A549 (cell line): ENCODE results near the gene FLII.
"Not testable (repeated sequence)": the region's sequence is repeated elsewhere in the genome, so short reads cannot be mapped to it uniquely, and the experiment has no call there.

Experiments
- EP300 ChIP-seq, 2 experiments: fragments of >200 bp; sonication (Bioruptor Twin); formaldehyde crosslinking; IDR thresholded peaks; 2 replicates in 1 of 2; 3 replicates in 1 of 2; pipeline ENCODE4 v1.6.1; 2016 to 2017
- FOSL2 ChIP-seq, 2 experiments: fragments of 450-650 bp in 1 of 2; fragments of >200 bp in 1 of 2; sonication (Bioruptor Twin) in 1 of 2; formaldehyde crosslinking; IDR thresholded peaks; 2 replicates each; pipeline versions ENCODE4 v1.5.0 to v1.6.1; 2016 to 2020; ENCODE audit warnings: mild to moderate bottlenecking in 1 of 2, moderate library complexity in 1 of 2
- HDAC2 ChIP-seq: fragments of 200-600 bp; sonication (generic); IDR thresholded peaks from 2 replicates; pipeline ENCODE4 v1.6.1; 2016
- HOXA7 ChIP-seq: fragments of 250-450 bp; sonication (Bioruptor Pico); IDR thresholded peaks from 2 replicates; pipeline ENCODE4 v1.5.0; 2020; ENCODE audit warnings: mild to moderate bottlenecking, moderate library complexity
- POLR2A ChIP-seq: IDR thresholded peaks from 2 replicates; pipeline ENCODE4 v1.6.1; 2012; ENCODE audit warnings: mild to moderate bottlenecking, low read length
- POLR2AphosphoS2 ChIP-seq: conservative IDR thresholded peaks from 2 replicates; pipeline ENCODE4 v1.6.1; 2012; ENCODE audit warnings: low read length, improper control_type of control experiment, inconsistent platforms
- RAD21 ChIP-seq, 2 experiments: fragments of >200 bp in 1 of 2; sonication (Bioruptor Twin) in 1 of 2; formaldehyde crosslinking in 1 of 2; IDR thresholded peaks in 1 of 2; conservative IDR thresholded peaks in 1 of 2; 2 replicates in 1 of 2; 3 replicates in 1 of 2; pipeline ENCODE4 v1.6.1; 2012 to 2018; ENCODE audit warnings: inconsistent platforms in 1 of 2
- ZFP36 ChIP-seq: fragments of 450-650 bp; IDR thresholded peaks from 2 replicates; pipeline ENCODE4 v1.6.1; 2014; ENCODE audit warnings: borderline replicate concordance; ENCODE audit not compliant: partially characterized antibody
- TF ChIP-seq, protein P1 (sequence below): fragments of >200 bp; sonication (Bioruptor Twin); formaldehyde crosslinking; IDR thresholded peaks from 3 replicates; pipeline ENCODE4 v1.5.1; 2016

DNA sequence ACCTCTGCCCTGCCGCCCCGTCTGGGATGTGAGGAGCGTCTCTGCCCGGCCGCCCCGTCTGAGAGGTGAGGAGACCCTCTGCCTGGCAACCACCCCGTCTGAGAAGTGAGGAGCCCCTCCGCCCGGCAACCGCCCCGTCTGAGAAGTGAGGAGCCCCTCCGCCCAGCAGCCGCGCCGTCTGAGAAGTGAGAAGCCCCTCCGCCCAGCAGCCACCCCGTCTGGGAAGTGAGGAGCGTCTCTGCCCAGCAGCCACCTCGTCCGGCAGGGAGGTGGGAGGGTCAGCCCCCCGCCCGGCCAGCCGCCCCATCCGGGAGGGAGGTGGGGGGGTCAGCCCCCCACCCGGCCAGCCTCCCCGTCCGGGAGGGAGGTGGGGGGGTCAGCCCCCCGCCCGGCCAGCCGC, 39.5 kb upstream of the FLII start:
- not testable (repeated sequence) for TF ChIP-seq FOSL2 (IDR thresholded peaks at IDR 0.05); FOSL2 (CRISPR knock-in tag; IDR thresholded peaks at IDR 0.05); HDAC2; ZFP36; RAD21 (conservative IDR thresholded peaks at IDR 0.05 in 1 of 2, IDR thresholded peaks at IDR 0.05 in 1 of 2); HOXA7 (CRISPR knock-in tag); POLR2A; EP300 (IDR thresholded peaks at IDR 0.05); POLR2AphosphoS2
- TF ChIP-seq, protein P1, sequence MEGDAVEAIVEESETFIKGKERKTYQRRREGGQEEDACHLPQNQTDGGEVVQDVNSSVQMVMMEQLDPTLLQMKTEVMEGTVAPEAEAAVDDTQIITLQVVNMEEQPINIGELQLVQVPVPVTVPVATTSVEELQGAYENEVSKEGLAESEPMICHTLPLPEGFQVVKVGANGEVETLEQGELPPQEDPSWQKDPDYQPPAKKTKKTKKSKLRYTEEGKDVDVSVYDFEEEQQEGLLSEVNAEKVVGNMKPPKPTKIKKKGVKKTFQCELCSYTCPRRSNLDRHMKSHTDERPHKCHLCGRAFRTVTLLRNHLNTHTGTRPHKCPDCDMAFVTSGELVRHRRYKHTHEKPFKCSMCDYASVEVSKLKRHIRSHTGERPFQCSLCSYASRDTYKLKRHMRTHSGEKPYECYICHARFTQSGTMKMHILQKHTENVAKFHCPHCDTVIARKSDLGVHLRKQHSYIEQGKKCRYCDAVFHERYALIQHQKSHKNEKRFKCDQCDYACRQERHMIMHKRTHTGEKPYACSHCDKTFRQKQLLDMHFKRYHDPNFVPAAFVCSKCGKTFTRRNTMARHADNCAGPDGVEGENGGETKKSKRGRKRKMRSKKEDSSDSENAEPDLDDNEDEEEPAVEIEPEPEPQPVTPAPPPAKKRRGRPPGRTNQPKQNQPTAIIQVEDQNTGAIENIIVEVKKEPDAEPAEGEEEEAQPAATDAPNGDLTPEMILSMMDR = not testable (repeated sequence)
